ENCODE data around the gene PPM1H. TPM values are rescaled to one million over a fixed set of nuclear protein-coding genes. Genes with fewer than 3 reads are reported as not detected.
A peak's percentile ranks its signal among the peaks of the same experiment; 100 is the strongest.
"Not testable (repeated sequence)": the region's sequence is repeated elsewhere in the genome, so short reads cannot be mapped to it uniquely, and the experiment has no call there.

Gene PPM1H
- total RNA-seq, 1 donor from 2014 or later, result 0.79 TPM

GRCh38 chr12:62950317-62950716, 15.4 kb upstream of the PPM1H start:
- peak; percentile 43 for FAIRE-seq
- TF ChIP-seq CTCF (IDR thresholded peaks at IDR 0.05; ENCODE audit: insufficient read depth, low read length, severe bottlenecking), result no peak
- H3K27me3 ChIP-seq (ENCODE audit: control insufficient read depth, insufficient read depth, low read length), result no peaks in the 10 kb centered on the region
- no peak for DNase-seq (ENCODE audit: low read depth)
- H3K4me3 ChIP-seq (ENCODE audit: low read depth, low read length), result no peak overlapping the region
- no peaks in the 10 kb centered on the region for H3K36me3 ChIP-seq (ENCODE audit: control insufficient read depth, insufficient read depth, low read length)

GRCh38 chr12:62948123-62948522, 13.2 kb upstream of the PPM1H start:
- no peaks in the 10 kb centered on the region for H3K36me3 ChIP-seq (ENCODE audit: control insufficient read depth, insufficient read depth, low read length)
- no peaks in the 10 kb centered on the region for H3K27me3 ChIP-seq (ENCODE audit: control insufficient read depth, insufficient read depth, low read length)
- no peak for TF ChIP-seq CTCF (IDR thresholded peaks at IDR 0.05; ENCODE audit: insufficient read depth, low read length, severe bottlenecking)
- DNase-seq (ENCODE audit: low read depth) (no peak), FAIRE-seq (no peak)
- no peak overlapping the region for H3K4me3 ChIP-seq (ENCODE audit: low read depth, low read length)

GRCh38 chr12:62947364-62947763, 12.4 kb upstream of the PPM1H start:
- no peak for TF ChIP-seq CTCF (IDR thresholded peaks at IDR 0.05; ENCODE audit: insufficient read depth, low read length, severe bottlenecking)
- no peaks in the 10 kb centered on the region for H3K27me3 ChIP-seq (ENCODE audit: control insufficient read depth, insufficient read depth, low read length)
- no peak overlapping the region for H3K4me3 ChIP-seq (ENCODE audit: low read depth, low read length)
- no peaks in the 10 kb centered on the region for H3K36me3 ChIP-seq (ENCODE audit: control insufficient read depth, insufficient read depth, low read length)
- FAIRE-seq (no peak), DNase-seq (ENCODE audit: low read depth) (no peak)

GRCh38 chr12:62943779-62944395, 8.9 kb upstream of the PPM1H start:
- FAIRE-seq (no peak), DNase-seq (ENCODE audit: low read depth) (no peak)
- TF ChIP-seq CTCF (IDR thresholded peaks at IDR 0.05; ENCODE audit: insufficient read depth, low read length, severe bottlenecking), result no peak
- H3K4me3 ChIP-seq (ENCODE audit: low read depth, low read length), result no peak overlapping the region
- H3K36me3 ChIP-seq (ENCODE audit: control insufficient read depth, insufficient read depth, low read length), result no peaks in the 10 kb centered on the region
- H3K27me3 ChIP-seq (ENCODE audit: control insufficient read depth, insufficient read depth, low read length), result no peaks in the 10 kb centered on the region

- not testable (repeated sequence) for DNase-seq (ENCODE audit: low read depth); FAIRE-seq
Observed at GRCh38 chr12:62942316-62942715, 7.4 kb upstream of the PPM1H start.

GRCh38 chr12:62934239-62934798, 631 bp downstream of the PPM1H start:
- Histone ChIP-seq H3K36me3 (ENCODE audit: control insufficient read depth, insufficient read depth, low read length) (no peaks in the 10 kb centered on the region), H3K27me3 (ENCODE audit: control insufficient read depth, insufficient read depth, low read length) (peaks cover 16% of the 10 kb centered on the region), H3K4me3 (ENCODE audit: low read depth, low read length) (peak overlapping the region; percentile 51)
- FAIRE-seq (no peak), DNase-seq (ENCODE audit: low read depth) (no peak)
- no peak for TF ChIP-seq CTCF (IDR thresholded peaks at IDR 0.05; ENCODE audit: insufficient read depth, low read length, severe bottlenecking)

More at GRCh38 chr12:62942316-62942715, 7.4 kb upstream of the PPM1H start:
- H3K36me3 ChIP-seq (ENCODE audit: control insufficient read depth, insufficient read depth, low read length); H3K27me3 ChIP-seq (ENCODE audit: control insufficient read depth, insufficient read depth, low read length); H3K4me3 ChIP-seq (ENCODE audit: low read depth, low read length): not testable (repeated sequence)
